T-helper 2 cell (primary cell): ENCODE results near the gene TRAF3IP3.

Experiments
- DNase-seq, 5 experiments: peaks; one replicate each; pipeline versions ENCODE4 v3.0.0 to v3.0.0-alpha.2; 2012 to 2022

TRAF3IP3 gene

DNA sequence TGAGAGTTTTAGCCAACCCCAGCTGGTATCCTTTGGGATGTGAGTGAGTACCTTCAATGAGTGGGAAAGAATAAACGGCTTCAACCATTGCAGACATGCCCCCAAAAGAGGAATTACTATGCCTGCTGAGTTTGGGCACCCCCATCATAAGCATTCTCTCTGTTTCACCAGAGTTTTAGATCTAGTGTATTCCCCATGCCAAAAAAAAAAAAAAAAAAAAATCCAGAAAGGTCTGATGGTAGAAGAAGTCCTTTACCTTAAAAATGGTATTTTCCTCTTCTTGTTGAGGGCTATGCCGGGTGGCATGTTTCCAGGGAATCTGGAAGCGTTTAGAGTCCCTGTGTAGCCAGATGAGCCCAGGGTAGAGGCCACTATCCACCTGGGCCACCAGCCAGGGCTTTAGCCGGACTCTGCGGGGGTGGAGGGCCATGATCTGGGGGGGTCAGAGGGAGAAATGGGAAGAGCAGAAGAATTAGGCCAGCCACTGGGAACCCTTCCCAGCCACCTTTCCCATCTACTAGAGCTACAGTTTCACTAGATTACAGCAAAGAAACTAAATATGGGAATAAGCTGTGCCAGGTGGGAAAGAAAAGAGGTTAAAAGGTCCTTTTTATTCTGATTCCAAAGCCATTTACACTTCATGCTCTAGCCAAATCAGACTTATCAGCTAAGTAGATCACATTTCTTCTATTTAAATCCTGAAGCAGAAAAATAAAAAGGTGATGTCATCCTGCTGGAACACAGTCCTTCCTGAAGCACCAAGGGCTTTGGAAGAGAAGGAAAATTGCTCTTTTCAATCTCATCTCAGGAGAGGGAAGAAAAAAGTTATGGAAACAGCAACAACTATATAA lies 45.4 kb downstream of the TRAF3IP3 start:
- no peak for DNase-seq

DNA sequence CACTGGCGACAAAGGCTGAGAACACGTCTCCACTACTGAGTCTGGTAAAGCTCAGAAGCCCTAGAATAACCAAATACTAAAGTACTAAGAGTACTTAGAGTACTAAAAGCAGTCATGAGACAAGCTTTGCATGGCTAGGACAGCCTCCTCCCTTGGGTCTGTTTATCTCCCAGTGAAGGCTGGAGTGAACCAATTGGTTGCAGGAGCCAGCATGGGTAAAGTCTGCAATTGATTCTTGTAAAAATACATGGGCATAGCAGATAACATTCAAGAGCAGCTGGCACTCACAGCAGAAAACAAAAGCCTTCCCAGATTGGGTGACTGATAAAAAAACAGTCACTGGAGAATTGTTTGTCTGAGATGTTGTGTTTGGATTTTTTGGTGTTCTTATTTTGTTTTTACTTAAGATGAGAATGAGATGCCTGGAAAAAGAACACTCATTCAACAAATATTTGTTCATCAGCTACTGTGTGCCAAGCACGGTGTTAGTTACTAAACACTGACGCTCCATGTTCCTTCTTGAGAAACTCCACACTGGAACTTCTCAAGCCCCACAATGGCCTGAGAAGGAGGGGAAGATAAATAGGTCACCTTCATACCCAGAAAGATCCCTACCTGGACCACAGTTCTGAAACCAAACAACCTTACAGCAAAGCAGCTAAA lies 46.4 kb downstream of the TRAF3IP3 start:
- DNase-seq, result no peak

DNA sequence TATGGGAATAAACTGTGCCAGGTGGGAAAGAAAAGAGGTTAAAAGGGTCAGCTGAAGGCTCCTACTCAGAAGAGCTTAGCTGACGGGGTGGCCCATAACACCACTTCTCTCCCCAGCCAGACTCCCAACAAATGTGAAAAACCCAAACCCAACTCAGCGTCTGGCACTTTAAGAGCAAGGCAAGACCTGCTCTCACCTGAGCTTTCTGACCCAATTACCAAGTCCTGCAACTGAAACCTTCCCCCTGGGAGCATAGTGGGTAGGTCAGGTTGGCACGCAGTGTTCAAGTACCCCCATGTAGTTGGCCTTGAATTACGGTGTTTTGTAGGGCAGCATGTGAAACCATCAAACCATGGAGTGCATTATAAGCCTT lies 46.9 kb downstream of the TRAF3IP3 start:
- no peak for DNase-seq

DNA sequence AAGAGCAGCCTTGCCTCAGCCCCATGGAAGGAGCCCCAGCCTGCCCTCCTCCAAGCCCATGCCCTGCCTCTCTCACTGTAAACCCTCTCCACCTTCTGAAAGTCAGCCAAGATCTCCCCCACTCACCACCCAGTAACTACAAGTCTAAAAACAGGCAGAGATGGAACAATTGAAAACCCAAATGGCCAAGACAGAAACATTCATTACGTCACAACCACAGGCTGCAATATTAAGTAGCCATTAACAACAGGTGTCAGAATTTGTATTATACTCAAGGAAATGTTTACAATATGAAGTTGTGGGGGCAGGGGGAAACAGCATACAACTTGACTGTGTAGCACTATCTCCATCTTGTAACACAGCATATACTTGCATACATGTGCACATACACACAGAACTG lies 47.7 kb downstream of the TRAF3IP3 start:
- no peak for DNase-seq

DNA sequence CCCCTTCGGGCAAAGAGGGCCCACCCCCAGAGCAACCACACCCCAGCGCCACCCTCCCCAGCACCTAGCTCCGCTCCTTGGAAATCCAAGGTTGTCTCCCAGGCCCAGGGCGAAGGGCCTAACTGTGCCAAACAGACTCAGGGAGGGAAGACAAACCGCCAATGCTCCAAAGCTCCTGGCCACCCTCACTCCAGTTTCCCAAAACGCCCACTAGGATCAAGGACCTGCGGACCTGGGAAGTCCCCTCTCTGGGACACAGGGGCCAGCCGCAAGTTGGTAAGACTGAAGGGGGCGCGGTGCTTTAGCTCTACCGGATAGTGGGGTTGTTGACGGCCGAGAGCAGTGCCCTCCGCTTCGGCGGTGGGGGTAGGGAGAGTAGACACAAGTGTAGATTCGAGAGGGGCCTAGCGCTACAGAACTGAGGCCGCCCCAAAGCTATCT lies 49.5 kb downstream of the TRAF3IP3 start:
- no peak for DNase-seq

DNA sequence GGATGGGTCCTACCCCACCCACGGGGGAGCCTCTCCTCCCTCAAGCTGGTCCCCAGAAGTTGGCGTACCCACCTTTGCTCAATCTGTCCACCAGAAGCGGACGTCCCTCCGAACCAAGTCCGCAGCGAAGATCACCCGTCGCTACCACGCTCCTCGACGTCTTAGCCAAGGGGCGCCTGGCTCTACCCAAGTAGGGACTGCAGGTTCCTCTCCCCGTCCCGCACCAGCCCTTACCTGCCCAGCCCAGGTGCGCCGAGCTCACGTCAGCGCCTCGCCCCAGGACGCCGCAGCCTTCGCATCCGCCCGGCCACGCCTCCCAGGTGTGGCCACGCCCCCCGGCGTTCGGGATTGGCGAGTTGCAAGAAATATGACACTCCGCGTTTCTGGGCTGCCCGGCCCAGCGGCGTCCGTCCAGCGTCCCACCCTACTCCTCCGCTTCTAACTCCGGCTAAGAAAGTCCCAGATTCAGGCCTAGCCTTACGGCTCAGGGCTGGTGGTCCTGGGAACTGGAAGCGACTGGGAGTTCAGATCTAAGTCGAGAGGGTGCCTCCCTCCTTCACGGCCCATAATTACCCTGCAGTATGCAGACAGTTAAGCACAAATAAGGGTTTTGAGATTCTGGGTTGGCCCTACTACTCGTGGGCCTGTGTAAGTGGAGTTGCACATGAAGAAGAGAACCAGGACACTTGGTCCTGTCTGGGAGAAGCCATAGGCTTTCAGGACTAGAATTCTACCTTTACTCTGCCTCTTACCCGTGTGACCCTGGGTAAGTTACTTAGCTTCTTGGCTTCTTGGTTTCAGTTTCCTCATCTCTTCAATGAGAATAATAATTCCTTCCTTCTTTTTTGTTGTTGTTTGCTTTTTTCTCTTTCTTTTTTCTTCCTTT lies 50.3 kb downstream of the TRAF3IP3 start, which contains the start of gene IRF6:
IRF6 (minus strand) TSS at position 268 of the 886 bp plus-strand sequence. CDS start 4,729 bp downstream, outside the sequence.
- peak; percentile 29 to 71 (median 54) for DNase-seq

DNA sequence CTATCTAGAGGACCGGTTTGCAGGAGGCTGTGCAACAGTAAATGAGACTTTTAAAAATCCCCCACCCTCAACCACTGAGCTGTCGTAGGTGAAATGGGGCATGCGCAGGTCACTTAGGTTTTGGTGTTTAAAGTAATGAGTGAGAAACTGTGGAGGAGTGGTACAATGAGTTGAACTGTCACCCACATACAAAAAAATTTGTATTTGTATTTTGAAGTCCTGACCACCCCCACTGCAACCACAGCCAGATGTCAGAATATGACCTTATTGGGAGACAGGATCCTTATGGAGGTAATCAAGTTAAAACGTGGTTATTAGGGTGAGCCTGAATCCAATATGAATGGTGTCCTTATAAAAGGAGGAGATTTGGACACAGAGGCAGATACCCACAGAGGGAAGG lies 51.7 kb downstream of the TRAF3IP3 start:
- no peak for DNase-seq

DNA sequence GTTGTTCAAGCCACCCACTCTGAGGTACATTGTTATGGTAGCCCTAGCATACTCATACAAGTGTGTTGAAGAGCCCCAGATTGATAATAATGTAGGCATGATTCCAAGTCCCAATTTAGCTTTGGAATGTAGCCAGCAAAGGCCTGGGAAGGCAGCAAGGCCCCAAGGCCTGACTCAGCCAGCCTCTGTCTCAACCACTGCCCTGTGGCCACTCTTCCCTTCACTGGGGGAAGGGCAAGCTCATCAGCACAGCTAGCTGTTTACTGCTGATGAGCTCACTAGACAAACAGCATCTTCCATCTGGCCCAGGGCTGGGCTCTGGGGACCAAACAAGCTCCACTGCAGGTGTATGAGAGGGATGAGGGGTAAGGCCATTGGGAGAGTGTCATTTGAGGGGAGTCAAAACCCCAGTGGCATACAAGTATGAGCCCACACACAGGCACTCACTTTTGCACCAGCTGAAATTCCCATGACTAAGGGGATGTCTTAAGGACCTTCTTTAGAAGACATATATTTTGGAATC lies 52.3 kb downstream of the TRAF3IP3 start:
- no peak for DNase-seq

DNA sequence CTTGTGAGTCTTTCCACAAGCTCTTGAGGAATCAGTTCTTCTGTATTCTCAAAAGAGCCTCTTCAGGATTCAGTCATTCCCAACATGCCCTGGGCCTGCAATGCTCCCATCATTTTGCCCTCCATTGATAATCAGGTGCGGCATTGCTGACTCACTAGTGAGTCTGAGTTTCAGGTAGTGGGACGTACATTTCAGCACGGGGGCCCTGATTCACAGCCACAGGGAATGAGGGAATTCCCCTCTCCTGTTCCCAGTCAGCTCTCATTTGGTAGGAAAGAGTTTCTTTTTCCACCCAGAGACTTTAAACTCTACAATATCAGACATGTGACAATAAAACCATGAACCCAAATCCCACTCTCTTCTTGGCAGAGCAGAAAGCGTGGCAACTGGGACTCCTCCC lies 53.8 kb downstream of the TRAF3IP3 start:
- DNase-seq, result no peak

DNA sequence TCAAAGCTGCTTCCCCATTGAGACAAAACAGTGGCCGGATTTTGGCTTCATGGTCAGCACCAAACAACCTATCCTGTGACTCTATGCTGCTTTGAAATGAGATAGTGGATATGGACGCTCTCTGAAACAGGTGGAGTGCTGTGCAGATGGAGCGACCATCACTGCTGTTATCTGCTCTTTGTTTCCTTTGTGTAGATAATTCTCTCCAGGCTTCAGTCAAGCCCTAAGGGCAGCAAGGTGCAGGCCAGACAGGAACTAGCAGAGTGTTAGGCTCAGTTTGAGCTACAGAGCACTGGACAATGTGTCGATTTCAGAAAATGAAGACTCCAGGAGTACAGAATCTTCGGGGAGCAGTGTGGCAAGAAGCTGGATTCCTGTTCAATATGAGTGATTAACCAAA lies 54.9 kb downstream of the TRAF3IP3 start:
- DNase-seq, result no peak

DNA sequence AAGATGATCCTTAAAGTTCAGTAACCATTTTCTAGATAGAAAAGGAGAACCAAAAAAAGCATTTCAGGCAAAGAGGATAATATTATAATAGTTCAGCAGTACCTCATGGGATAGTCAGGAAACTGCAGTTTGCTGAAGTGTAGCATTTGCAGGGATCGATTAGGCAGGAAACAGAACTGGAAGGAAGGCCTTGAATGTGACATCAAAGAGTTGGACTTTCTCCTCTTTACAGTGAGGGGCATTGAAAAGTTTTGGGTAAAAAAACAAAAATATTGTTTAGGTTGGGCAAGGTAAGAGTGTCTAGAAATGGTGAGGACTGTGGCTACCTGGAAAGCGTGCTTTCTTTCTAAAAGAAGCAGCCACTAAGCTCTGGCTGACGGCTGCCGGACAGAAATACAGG lies 58.0 kb downstream of the TRAF3IP3 start:
- DNase-seq, result no peak

DNA sequence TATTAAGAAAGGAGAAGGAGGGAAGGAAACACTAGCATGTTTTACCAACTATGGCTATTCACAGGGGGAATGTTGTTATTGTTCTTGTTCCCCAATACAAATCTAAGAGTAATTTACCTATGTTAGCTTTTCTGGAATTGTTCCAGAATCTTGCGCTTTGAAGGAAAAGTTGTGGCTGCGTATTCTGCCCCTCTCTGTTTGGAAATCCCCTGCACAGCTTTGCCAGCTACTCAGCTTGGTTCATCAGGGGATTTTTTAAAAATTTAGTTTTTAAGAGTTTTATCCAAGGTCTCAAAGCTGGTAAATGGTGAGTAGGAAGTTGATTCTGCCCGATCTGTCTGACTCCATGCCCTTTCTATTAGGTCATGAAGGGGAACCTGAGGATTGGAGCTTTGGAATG lies 59.6 kb downstream of the TRAF3IP3 start:
- no peak for DNase-seq

DNA sequence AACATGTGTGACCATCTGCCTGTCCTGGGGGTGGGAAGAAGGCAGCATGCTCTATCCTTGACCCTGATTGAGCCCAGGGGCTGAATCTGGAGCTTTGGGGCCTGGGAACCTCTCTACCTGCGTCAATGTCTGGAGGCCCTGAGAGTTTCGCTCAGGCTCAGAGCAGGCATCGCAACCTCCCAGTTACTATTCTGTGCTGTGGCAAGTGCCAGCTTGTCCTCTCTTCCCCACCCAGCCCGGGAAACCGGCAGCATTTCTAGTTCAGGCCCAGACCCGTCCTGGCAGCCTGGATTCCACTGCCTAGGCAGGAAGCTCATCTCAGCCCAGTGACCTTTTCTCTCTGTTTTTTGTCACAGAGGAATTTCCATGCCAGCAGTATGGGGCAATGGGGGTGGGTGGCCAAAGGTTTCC lies 60.1 kb downstream of the TRAF3IP3 start:
- no peak for DNase-seq

DNA sequence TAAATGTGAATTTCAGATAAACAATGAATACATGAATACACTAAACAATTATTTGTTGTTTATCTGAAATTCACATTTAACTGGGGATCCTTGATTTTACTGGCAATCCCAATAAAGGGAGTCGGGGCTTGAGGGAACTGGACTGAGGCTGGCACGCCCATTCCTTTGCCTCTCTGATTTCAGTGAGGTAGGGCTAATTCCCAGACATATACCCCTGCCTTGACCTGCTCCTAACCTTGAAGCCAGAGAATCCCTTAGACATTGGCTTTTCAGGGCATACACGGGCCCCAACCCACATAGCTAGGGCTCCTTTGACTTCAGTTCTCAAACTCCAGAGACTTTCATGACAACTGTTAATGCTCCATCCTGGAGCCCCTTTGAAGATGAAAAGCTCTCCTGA lies 61.1 kb downstream of the TRAF3IP3 start:
- no peak for DNase-seq

DNA sequence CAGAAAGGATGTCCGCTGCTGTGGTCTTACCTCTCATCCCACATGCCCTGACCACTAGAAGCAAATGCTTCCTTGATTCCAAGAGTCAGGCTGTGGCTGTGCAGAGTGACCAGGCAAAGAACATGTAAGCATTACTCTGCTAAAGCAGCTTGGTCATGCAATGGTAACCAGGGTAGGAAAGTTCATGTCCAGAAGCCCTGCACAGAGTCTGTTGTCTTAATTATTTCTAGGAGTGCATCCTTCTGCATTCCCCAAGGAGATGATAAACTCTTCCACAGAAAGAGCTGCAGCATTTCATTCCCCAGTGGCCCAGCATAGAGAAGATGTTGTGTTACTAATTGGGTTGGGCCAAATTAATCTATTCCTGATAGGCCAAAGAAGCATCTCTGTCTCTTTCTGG lies 61.8 kb downstream of the TRAF3IP3 start:
- DNase-seq, result no peak

DNA sequence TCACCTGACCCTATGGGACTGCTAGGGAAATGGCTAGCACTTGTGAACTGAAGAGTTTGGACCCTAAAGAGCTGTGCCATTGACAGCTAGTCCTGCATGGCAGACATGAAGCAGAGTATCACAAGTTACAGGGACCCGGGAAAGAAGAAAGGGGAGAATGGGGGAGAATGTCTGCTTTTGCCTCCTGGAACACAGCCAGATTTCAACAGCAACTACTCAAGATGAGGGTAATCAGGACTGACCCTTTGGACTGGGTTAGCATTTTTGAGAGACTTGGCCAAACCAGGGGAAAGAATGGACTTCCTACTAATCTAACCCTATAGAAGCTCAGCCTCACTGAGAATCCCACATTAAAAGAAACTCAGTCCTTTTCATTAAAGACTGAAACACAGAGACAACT lies 63.2 kb downstream of the TRAF3IP3 start:
- no peak for DNase-seq

DNA sequence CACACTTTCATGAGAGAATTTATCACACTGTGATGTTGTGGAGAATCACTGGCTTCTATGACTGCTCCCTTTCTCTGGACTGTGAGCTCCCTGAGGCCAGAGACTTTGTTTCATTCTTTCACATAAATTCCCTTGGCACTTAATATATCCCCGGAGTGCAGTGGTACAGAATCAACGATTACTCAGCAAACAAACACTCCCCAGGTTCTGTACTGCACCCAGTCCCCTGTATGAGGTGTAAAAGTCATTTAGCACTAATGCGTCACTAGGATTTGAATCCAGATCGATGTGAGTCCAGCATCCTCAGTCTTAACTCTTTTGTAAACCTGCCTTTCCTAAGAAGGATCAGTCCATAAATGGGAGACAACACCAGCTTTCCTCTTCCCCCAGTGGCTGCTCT lies 65.1 kb downstream of the TRAF3IP3 start:
- DNase-seq, result no peak

DNA sequence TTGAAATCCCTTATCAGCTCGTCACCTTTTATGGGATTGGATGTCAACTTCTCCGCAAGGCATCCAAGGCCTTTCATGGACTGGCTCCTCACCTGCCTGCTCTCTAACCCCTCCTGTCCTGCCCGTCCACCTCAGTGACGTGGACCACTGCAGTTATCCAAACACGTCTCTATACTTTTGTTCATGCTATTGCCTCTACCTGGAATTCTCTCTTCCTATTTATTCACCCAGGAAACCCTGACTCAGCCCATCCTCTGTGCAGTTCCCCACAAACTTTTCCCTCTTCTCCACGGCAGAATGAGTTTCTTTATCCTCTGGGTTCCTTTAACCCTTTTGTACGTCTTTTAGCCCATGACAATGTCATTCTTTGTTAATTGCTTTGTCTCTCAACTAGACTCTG lies 66.9 kb downstream of the TRAF3IP3 start:
- no peak for DNase-seq

DNA sequence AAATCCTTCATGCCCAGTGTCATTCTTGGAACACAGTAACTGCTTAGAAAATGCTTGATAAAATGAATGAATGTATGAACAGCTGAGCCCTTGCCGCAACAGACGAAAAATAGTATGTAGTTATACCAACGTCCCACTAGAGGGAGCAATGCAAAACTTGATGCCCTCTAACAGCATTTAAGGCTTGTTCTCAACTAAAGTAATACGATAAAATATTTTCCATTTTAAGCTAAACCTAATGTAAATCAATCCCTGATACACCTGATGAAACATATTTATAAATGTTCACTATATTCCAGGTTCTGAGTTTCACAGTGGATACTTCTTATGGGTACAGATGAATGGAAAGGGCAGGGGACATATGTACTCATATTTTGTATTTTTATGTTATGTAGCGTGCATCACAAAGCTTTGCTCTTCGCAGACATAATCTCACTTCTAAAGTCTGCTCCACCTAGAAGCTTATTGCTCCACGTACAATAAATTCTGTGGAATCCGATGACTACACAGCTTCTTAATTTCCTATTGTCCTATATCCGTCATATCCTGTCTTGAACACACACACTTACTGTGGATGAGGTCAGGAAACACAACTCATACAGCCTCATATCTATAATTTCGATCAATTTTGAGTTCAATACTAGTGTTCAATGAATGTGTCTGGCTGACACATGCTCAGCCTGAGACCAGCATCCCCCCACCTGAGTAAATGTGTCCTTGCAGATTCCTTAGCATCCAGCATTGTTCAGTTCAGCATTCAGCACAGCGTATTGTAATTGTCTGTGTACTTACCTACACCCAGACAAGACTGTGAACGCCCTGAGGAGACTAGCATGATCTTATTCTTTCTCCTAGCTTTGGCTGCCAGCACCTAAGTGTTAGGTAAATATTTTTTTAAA lies 67.5 kb downstream of the TRAF3IP3 start:
- peak in 2 of 5 experiments; percentile 18 to 72 for DNase-seq

DNA sequence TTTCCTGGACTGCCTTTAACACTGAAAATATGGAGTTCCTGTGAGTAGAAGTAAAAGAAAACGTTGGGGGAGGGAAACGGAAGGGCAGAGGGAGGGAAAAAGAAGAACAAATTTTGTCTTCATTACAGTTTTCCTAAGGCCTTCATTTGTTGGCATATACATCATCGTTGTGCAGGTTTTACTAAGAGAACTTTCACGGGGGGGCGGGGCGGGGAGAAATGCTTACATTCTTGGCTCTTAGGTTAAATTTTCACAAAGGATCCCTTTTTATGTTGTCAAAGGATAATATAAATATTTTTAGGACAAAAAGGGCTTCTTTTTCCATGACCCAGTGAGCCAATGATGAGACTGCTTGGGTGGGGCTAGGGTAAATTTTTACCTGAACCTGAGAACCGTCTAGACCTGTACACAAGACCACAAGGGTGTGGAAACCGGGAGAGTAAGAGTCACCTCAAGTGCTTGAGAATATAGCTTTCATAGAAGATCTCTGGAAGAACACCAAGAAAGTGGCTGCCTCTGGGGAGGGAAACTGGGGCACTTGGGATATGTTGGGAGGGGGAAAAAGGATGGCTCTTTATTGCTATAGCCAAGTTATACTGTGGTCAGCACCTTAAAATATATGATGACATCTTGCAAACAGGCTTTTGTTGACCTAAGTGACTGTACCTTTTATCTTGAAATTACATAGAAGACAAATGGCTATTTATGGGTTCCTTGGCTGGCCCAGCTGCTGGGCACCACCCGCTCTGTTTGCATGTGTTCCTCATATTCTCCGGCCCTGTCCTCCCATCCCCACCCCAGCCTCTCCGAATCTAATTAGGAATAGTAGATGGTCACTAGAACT lies 70.0 kb downstream of the TRAF3IP3 start:
- DNase-seq, result no peak
